ENCODE results near the gene ZNF423. TPM values are rescaled to one million over a fixed set of nuclear protein-coding genes. Genes with fewer than 3 reads are reported as not detected.

ZNF423 gene
- total and polyA plus RNA-seq, 5 donors = 5.5 to 22.2 (median 14.4) TPM

DNA sequence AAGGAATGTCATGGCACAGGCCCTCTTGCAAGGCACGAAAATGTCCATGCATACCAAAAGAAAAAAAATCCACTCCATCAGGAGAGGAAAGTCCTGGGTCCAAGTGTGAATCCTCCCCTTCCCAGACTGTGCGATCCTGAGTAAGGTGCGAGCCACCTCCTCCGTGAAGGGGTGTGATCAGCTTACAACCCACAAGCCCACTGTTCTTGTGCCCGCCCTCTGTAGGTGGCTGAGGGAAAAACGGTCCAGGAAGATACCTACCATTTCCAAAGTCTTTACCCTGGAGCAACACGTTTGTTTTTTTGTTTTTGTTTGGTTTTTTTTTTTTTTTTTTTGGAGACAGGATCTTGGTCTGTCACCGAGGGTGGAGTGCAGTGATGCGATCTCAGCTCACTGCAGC lies 116.5 kb downstream of the ZNF423 start:
- WGBS = 79% methylated on average over 9 of the region's 9 CpGs
- intact Hi-C loops (cut with DNase I) = no loop called here
- DNase-seq (no peak), ATAC-seq (no peak)
- Histone ChIP-seq H3K4me3 (ENCODE audit: low read length) (no peak overlapping the region), H3K9me3 (ENCODE audit: control insufficient read depth, low read length) (no peaks in the 10 kb centered on the region), H3K27ac (ENCODE audit: low read length) (no peak overlapping the region), H3K4me1 (ENCODE audit: control insufficient read depth, insufficient read depth, low read length) (peaks cover 3% of the 10 kb centered on the region), H3K27me3 (ENCODE audit: control insufficient read depth, insufficient read depth) (no peaks in the 10 kb centered on the region)

- H3K9me3 ChIP-seq (ENCODE audit: control insufficient read depth, low read length) = no peaks in the 10 kb centered on the region
- 86% methylated on average over 3 of the region's 3 CpGs for WGBS
- ATAC-seq (no peak), DNase-seq (peak in 1 of 3 donors; percentile 1)
- no peak overlapping the region for H3K27ac ChIP-seq (ENCODE audit: low read length)
- intact Hi-C loops (cut with DNase I) = no loop called here
- H3K4me1 ChIP-seq (ENCODE audit: control insufficient read depth, insufficient read depth, low read length) = peaks cover 3% of the 10 kb centered on the region
- no peak overlapping the region for H3K4me3 ChIP-seq (ENCODE audit: low read length)
- no peaks in the 10 kb centered on the region for H3K27me3 ChIP-seq (ENCODE audit: control insufficient read depth, insufficient read depth)
Observed at GRCh38 chr16:49738832-49739231, 117.1 kb downstream of the ZNF423 start.

GRCh38 chr16:49738001-49738400 lies 117.9 kb downstream of the ZNF423 start:
- no peak for ATAC-seq
- 97% methylated on average over 10 of the region's 10 CpGs for WGBS
- DNase-seq = no peak
- Histone ChIP-seq H3K4me3 (ENCODE audit: low read length) (no peak overlapping the region), H3K9me3 (ENCODE audit: control insufficient read depth, low read length) (no peaks in the 10 kb centered on the region), H3K4me1 (ENCODE audit: control insufficient read depth, insufficient read depth, low read length) (peaks cover 3% of the 10 kb centered on the region), H3K27me3 (ENCODE audit: control insufficient read depth, insufficient read depth) (no peaks in the 10 kb centered on the region), H3K27ac (ENCODE audit: low read length) (no peak overlapping the region)
- intact Hi-C loops (cut with DNase I) = no loop called here

- H3K4me1 ChIP-seq (ENCODE audit: control insufficient read depth, insufficient read depth, low read length) = peaks cover 3% of the 10 kb centered on the region
- WGBS = 61% methylated on average over 9 of the region's 9 CpGs
- ATAC-seq (no peak), DNase-seq (peak in 1 of 3 donors; percentile 58)
- no peaks in the 10 kb centered on the region for H3K27me3 ChIP-seq (ENCODE audit: control insufficient read depth, insufficient read depth)
- no peak overlapping the region for H3K4me3 ChIP-seq (ENCODE audit: low read length)
- intact Hi-C loops (cut with DNase I) = no loop called here
- no peaks in the 10 kb centered on the region for H3K9me3 ChIP-seq (ENCODE audit: control insufficient read depth, low read length)
- no peak overlapping the region for H3K27ac ChIP-seq (ENCODE audit: low read length)
Observed at GRCh38 chr16:49737541-49737940, 118.4 kb downstream of the ZNF423 start.

- peak; percentile 77 to 90 for ATAC-seq
Observed at GRCh38 chr16:49734331-49734730, 121.6 kb downstream of the ZNF423 start.

GRCh38 chr16:49733313-49734009 lies 122.5 kb downstream of the ZNF423 start:
- 86% methylated on average over 10 of the region's 10 CpGs for whole genome bisulfite sequencing
- H3K4me3 ChIP-seq (ENCODE audit: low read length) = no peak overlapping the region
- no peaks in the 10 kb centered on the region for H3K27me3 ChIP-seq (ENCODE audit: control insufficient read depth, insufficient read depth)
- DNase-seq = peak in 1 of 3 donors; percentile 3
- H3K27ac ChIP-seq (ENCODE audit: low read length) = no peak overlapping the region
- no peak for ATAC-seq
- intact Hi-C loops (cut with DNase I) = no loop called here
- H3K4me1 ChIP-seq (ENCODE audit: control insufficient read depth, insufficient read depth, low read length) = peaks cover 3% of the 10 kb centered on the region
- H3K9me3 ChIP-seq (ENCODE audit: control insufficient read depth, low read length) = no peaks in the 10 kb centered on the region

More at GRCh38 chr16:49734331-49734730, 121.6 kb downstream of the ZNF423 start:
- intact Hi-C loops (cut with DNase I) = no loop called here
- H3K9me3 ChIP-seq (ENCODE audit: control insufficient read depth, low read length) = no peaks in the 10 kb centered on the region
- no peaks in the 10 kb centered on the region for H3K27me3 ChIP-seq (ENCODE audit: control insufficient read depth, insufficient read depth)
- 58% methylated on average over 10 of the region's 10 CpGs for WGBS
- H3K27ac ChIP-seq (ENCODE audit: low read length) = no peak overlapping the region
- no peak overlapping the region for H3K4me3 ChIP-seq (ENCODE audit: low read length)
- DNase-seq = peak; percentile 74 to 90 (median 90)
- H3K4me1 ChIP-seq (ENCODE audit: control insufficient read depth, insufficient read depth, low read length) = peaks cover 3% of the 10 kb centered on the region

- H3K27ac ChIP-seq (ENCODE audit: low read length) = no peak overlapping the region
- H3K4me3 ChIP-seq (ENCODE audit: low read length) = no peak overlapping the region
- peaks cover 3% of the 10 kb centered on the region for H3K4me1 ChIP-seq (ENCODE audit: control insufficient read depth, insufficient read depth, low read length)
- H3K9me3 ChIP-seq (ENCODE audit: control insufficient read depth, low read length) = no peaks in the 10 kb centered on the region
- 96% methylated on average over 3 of the region's 3 CpGs for WGBS
- DNase-seq = no peak
- H3K27me3 ChIP-seq (ENCODE audit: control insufficient read depth, insufficient read depth) = no peaks in the 10 kb centered on the region
- no peak for ATAC-seq
- intact Hi-C loops (cut with DNase I) = no loop called here
Observed at GRCh38 chr16:49731911-49732310, 124.0 kb downstream of the ZNF423 start.

DNA sequence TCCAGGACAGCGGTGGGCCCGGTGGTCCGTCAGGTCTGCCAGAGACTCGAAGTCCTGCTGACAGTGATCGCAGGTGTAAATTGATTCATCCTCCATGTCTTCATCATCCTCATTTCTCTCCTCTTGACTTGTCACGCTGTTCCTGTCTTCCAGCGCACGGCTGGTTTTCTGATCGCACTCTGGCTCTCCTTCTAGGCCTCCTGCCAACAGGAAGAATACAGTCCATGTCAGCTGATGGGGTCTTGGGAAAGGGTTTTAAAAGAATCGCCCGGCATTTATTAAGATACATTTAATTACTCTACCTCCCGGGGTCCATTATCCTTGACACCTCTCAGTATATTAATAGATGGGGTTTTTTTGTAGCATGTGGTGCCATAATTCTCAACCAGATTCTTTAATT lies 125.1 kb downstream of the ZNF423 start:
- no peaks in the 10 kb centered on the region for H3K9me3 ChIP-seq (ENCODE audit: control insufficient read depth, low read length)
- intact Hi-C loops (cut with DNase I) = no loop called here
- 80% methylated on average over 12 of the region's 12 CpGs for WGBS
- ATAC-seq (no peak), DNase-seq (peak in 1 of 3 donors; percentile 3)
- H3K4me1 ChIP-seq (ENCODE audit: control insufficient read depth, insufficient read depth, low read length) = peaks cover 3% of the 10 kb centered on the region
- no peaks in the 10 kb centered on the region for H3K27me3 ChIP-seq (ENCODE audit: control insufficient read depth, insufficient read depth)
- no peak overlapping the region for H3K27ac ChIP-seq (ENCODE audit: low read length)
- no peak overlapping the region for H3K4me3 ChIP-seq (ENCODE audit: low read length)

DNA sequence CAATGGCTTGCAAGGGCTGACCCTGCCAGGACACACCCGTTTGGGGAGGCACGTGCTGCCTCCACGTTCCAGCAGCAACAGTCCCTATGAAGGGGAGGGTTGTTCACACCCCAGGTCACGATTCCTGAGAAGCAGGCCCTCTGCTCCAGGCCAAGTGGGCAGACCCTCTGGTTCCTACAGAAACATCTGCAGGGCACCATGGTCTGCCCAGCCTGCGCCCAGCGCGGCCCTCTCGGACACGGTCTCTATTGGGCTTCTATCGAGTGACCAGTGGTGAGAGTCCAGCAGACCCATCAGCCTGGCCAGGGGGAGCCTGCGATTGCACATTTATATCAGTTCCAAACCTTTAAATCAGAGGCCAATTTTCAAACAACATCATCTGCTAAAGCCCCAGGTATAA lies 128.3 kb downstream of the ZNF423 start:
- intact Hi-C loops (cut with DNase I) = no loop called here
- no peaks in the 10 kb centered on the region for H3K27me3 ChIP-seq (ENCODE audit: control insufficient read depth, insufficient read depth)
- no peaks in the 10 kb centered on the region for H3K4me1 ChIP-seq (ENCODE audit: control insufficient read depth, insufficient read depth, low read length)
- 90% methylated on average over 11 of the region's 11 CpGs for WGBS
- H3K9me3 ChIP-seq (ENCODE audit: control insufficient read depth, low read length) = no peaks in the 10 kb centered on the region
- H3K4me3 ChIP-seq (ENCODE audit: low read length) = no peak overlapping the region
- DNase-seq (peak in 2 of 3 donors; percentile 4 to 21), ATAC-seq (no peak)
- no peak overlapping the region for H3K27ac ChIP-seq (ENCODE audit: low read length)

DNA sequence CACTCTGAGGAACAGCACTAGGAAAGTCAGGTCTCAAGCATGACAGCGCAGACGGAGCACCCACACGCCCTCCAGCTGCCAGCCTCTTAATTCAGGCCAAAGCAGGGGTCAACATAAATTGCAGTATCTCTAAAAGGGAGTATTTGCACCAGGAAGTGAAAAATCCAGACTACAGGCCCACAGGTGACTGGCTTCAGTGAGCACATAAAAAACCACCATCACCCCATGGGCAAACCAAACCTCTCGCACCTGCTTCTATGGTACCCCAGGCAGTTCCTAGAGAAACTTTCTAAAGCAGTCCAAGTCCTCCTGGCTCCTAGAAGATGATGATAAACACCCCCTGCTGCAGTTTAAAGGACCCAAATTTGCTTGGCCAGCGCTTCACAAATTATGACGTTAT lies 129.8 kb downstream of the ZNF423 start:
- H3K4me1 ChIP-seq (ENCODE audit: control insufficient read depth, insufficient read depth, low read length) = no peaks in the 10 kb centered on the region
- intact Hi-C loops (cut with DNase I) = no loop called here
- H3K27ac ChIP-seq (ENCODE audit: low read length) = no peak overlapping the region

GRCh38 chr16:49725651-49726050 lies 130.3 kb downstream of the ZNF423 start:
- Histone ChIP-seq H3K4me3 (ENCODE audit: low read length) (no peak overlapping the region), H3K4me1 (ENCODE audit: control insufficient read depth, insufficient read depth, low read length) (no peaks in the 10 kb centered on the region), H3K27ac (ENCODE audit: low read length) (no peak overlapping the region), H3K9me3 (ENCODE audit: control insufficient read depth, low read length) (no peaks in the 10 kb centered on the region), H3K27me3 (ENCODE audit: control insufficient read depth, insufficient read depth) (no peaks in the 10 kb centered on the region)
- peak in 1 of 2 donors; percentile 15 for ATAC-seq
- peak in 1 of 3 donors; percentile 19 for DNase-seq
- WGBS = 93% methylated on average over 8 of the region's 8 CpGs
- intact Hi-C loops (cut with DNase I) = no loop called here

More for the DNA sequence above, 129.8 kb downstream of the ZNF423 start:
- ATAC-seq (no peak), DNase-seq (peak in 1 of 3 donors; percentile 13)
- H3K4me3 ChIP-seq (ENCODE audit: low read length) = no peak overlapping the region
- 91% methylated on average over 6 of the region's 6 CpGs for WGBS
- no peaks in the 10 kb centered on the region for H3K27me3 ChIP-seq (ENCODE audit: control insufficient read depth, insufficient read depth)
- H3K9me3 ChIP-seq (ENCODE audit: control insufficient read depth, low read length) = no peaks in the 10 kb centered on the region

Measured in right cardiac atrium (tissue), 5 donors.